GM18511 (cell line): ENCODE measurements around the gene SLC25A42.
"Not testable (repeated sequence)": the region's sequence is repeated elsewhere in the genome, so short reads cannot be mapped to it uniquely, and the experiment has no call there.

Experiments used
- ATAC-seq: cut with Tn5 transposase; IDR thresholded peaks from one replicate; pipeline ENCODE4 v1.9.1; 2021; ENCODE audit warnings: mild to moderate bottlenecking, moderate library complexity; ENCODE audit not compliant: unreplicated experiment

The SLC25A42 gene, protein sequence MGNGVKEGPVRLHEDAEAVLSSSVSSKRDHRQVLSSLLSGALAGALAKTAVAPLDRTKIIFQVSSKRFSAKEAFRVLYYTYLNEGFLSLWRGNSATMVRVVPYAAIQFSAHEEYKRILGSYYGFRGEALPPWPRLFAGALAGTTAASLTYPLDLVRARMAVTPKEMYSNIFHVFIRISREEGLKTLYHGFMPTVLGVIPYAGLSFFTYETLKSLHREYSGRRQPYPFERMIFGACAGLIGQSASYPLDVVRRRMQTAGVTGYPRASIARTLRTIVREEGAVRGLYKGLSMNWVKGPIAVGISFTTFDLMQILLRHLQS

GRCh38 chr19:19063183-19064097, at the start of gene SLC25A42:
Gene SLC25A42, plus strand, starts transcription at chr19:19063994. Its CDS starts 32,131 bp downstream, at chr19:19096125.
- ATAC-seq: peak; percentile 96

GRCh38 chr19:19021115-19021514, 42.7 kb upstream of the SLC25A42 start:
- ATAC-seq: no peak

DNA sequence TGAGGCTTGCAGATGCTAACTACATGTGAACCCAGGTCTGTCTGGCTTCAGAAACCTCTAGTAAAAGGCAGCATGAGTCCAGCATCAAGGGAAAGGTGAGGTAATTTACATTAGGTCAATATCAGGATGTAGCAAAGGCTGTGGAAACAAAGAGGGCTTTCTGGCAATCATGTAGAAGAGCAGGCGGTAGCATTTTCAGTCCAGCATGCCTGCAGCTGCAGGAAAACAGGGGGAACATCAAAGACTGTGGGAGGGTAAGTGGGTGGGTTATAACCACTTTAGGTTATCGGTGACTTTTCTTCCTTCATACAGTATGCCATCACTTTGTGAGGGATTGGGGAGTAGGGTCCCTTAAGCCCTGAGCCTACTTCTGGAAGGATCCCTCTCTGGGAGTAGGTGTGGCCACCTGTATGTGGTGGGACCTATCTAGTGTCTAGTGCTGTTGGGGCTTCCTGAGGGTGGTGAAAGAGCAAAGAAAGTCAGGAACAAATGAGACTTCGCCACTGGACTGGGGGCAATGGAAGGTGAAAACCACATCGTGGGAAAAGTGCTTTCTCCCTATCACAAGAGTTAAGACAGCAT, 41.3 kb upstream of the SLC25A42 start:
- no peak for ATAC-seq

- not testable (repeated sequence) for ATAC-seq
These were observed 40.4 kb upstream of the SLC25A42 start for GRCh38 chr19:19023376-19023775.

DNA sequence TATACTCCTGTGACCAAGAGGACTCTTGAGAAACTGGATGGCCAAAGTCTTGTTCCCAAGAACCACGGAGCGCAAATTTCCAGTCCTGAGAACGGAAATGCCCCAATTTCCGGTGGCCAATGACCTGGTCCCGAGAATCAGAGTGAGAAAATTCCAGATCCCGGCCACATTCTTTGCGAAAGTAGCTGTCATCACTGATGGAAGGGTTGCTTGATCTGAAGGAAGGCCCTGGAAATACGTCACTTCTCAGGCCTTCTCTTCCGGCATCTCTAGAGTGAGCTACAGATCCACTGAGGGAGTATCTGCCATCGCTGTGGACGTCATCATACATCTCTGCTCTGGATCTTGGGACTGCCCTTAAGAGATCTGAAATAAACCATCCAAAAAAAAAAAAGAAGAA, 37.9 kb upstream of the SLC25A42 start:
- ATAC-seq: no peak

DNA sequence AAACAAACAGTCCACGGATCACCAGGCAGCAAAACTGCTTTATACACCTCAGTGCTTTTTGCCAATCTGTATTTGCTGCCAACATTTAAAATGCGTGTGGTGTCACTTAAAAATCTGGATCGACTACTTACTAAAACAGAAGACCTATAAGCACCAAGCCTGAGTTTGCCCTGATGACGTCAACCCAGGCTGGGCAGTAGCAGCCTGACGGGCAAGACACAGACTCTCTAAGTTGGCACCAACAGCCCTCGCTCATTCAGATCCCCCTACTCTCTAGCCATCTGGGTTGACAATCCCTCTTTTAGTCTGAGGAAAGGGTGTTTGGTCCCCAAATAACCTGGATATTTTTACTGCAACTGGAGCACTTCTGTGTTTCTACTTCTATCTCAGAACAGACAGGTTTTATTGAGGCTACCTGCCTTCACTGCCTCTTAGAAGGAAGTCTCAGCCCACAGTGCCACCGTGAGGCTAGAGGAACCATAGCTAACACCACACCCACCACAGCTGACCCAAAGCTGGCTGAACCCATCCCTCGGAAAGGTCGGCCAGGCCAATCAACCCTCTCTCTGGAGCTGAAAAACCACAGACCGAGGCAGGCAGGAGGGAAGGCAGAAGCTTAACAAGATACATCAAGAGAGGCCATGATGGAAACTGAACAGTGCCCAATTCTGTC, 37.4 kb upstream of the SLC25A42 start:
- ATAC-seq: no peak

- ATAC-seq: no peak
These were observed 36.6 kb upstream of the SLC25A42 start for GRCh38 chr19:19027228-19027627.

DNA sequence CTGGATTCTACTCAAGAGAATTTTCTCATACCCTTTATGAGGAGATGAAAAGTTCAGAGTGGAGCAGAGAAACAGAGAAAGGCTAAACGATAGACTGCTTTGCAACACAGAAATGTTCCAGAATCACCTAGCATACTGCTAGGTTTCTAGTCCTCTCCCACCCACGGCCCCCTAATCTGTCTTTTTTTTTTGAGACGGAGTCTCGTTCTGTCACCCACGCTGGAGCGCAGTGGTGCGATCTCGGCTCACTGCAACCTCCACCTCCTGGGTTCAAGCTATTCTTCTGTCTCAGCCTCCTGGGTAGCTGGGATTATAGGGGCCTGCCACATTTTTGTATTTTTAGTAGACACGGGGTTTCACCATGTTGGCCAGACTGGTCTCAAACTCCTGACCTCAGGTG, 35.3 kb upstream of the SLC25A42 start:
- ATAC-seq: no peak

- no peak for ATAC-seq
These were observed 31.9 kb upstream of the SLC25A42 start for GRCh38 chr19:19031891-19032290.

- peak; percentile 60 for ATAC-seq
These were observed 31.2 kb upstream of the SLC25A42 start for GRCh38 chr19:19032420-19033175.

- ATAC-seq: peak; percentile 25
These were observed 30.7 kb upstream of the SLC25A42 start for GRCh38 chr19:19033176-19033425.

DNA sequence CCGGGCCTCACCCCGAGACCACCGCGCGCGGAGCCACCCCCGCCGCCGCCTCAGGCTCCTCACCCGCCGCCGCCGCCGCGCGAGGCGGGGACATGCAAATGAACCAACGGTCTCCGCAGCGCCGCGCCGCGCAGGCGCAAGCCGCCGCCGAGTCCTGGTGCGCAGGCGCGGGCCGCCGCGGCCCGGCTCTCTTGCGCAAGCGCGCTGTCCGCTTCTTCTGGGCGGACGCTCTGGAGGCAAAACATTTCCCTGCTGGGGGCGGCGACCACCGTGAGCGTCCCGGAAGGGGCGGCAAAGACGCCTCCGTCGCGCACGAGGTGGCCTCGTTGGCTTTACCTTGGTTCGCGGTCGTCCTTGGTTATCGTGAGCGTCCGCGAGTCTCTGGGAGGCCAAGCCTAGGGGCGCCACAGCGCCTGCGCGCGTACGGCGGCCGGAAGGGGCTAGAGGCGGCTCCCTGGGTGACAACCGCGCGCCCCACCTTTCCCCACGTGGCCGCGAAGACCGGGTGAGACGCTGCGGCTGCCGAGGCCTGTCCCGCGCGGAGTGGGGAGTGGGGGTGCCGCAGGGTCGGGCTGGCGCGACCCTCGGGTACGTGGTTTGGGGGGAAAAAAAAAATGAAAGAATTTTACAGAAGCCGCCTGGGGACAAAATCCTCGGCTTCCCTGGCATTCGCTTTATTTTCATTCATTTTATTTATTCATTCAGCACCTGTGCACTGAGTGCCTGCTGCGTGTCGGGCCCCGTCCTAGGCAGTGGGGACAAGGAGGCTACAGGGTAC, 30.2 kb upstream of the SLC25A42 start, which contains the start of the genes ARMC6 and SUGP2:
ARMC6 (plus strand) TSS at position 178 of the 778 bp plus-strand sequence. CDS start 607 bp downstream, outside the sequence.
SUGP2 (minus strand) TSS at position 92 of the 778 bp plus-strand sequence. CDS start 2,446 bp downstream, outside the sequence.
- peak; percentile 74 for ATAC-seq

GRCh38 chr19:19034204-19034624, 29.6 kb upstream of the SLC25A42 start:
- ATAC-seq: peak; percentile 51

DNA sequence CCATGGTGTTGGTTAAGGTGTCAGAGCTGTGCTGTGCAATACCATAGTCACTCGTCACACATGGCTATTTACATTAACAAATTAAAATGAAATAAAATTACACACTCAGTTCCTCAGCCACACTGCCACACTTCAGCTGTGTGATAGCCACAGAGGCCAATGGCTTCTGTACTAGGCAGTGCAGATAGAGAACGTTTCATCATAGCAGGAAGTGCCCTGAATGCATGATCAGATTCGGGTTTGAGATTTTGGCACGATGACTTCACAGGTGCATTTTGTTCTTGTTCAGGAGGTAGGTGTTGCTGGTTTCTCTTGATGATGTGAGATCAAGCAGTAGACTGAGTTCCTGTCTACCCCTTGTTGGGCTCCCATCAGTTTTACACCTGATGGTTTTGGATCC, 23.9 kb upstream of the SLC25A42 start:
- no peak for ATAC-seq

- no peak for ATAC-seq
These were observed 23.4 kb upstream of the SLC25A42 start for GRCh38 chr19:19040417-19040816.

- no peak for ATAC-seq
These were observed 21.0 kb upstream of the SLC25A42 start for GRCh38 chr19:19042732-19043280.

DNA sequence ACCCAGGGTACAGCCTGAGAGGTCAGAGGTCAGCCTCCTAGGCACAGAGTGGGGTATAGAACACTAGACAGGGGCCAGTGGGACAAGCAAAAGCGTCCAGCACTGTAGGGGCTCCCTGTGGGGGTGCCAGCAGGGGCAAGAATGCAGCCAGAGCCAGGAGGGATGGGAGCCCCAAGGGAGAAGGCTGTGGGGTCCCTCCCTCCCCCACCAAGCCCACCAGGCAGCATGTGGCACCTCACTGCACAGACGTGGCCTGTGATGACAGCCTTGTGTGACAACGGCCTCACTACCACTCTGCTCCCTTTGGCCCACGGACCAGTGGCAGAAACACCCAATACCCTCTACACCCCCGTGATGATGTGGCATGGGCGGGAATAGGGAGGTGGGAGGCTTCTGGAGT, 20.3 kb upstream of the SLC25A42 start:
- no peak for ATAC-seq

DNA sequence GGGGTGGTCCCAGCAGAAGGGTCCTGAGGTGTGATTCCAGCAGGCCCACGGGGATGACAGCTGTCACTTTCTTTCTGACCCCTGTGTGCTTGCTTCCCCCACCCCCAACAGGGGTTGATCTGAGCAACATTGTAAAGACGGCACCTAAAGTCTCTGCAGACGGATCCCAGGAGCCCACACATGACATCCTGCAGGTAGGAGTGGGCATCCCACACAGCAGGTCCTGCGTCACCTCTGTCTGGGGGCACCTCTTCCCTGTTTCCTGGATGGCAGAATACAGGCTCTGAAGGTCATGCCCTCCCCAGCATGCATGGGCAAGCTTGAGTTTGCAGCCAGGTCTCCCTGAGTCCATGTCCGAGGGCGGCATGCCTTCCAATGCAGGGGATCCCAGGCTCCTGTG, 19.9 kb upstream of the SLC25A42 start:
- no peak for ATAC-seq

- ATAC-seq: no peak
These were observed 14.4 kb upstream of the SLC25A42 start for GRCh38 chr19:19049406-19049805.
